HEK293 (cell line): Measurements from ENCODE around the gene RNF43.

Source experiments
- ELK4 ChIP-seq: IDR thresholded peaks from 2 replicates; pipeline ENCODE4 v1.6.1; 2011; ENCODE audit warnings: mild to moderate bottlenecking, low read depth, low read length, borderline replicate concordance
- GLIS1 ChIP-seq: fragments of 450-650 bp; formaldehyde crosslinking; IDR thresholded peaks from 2 replicates; pipeline ENCODE4 v1.5.1; 2016; ENCODE audit warnings: missing biosample characterization, missing genetic modification characterization
- KLF16 ChIP-seq: fragments of 450-650 bp; formaldehyde crosslinking; IDR thresholded peaks from 2 replicates; pipeline ENCODE4 v1.5.1; 2017; ENCODE audit warnings: missing biosample characterization, missing genetic modification characterization
- REPIN1 ChIP-seq: fragments of 450-650 bp; formaldehyde crosslinking; IDR thresholded peaks from 2 replicates; pipeline ENCODE4 v1.5.1; 2017; ENCODE audit warnings: missing biosample characterization, missing genetic modification characterization, low read depth
- SCRT2 ChIP-seq: fragments of 450-650 bp; formaldehyde crosslinking; IDR thresholded peaks from 2 replicates; pipeline ENCODE4 v1.5.1; 2016; ENCODE audit warnings: missing biosample characterization, missing genetic modification characterization
- SP3 ChIP-seq: fragments of 450-650 bp; formaldehyde crosslinking; IDR thresholded peaks from 2 replicates; pipeline ENCODE4 v1.5.1; 2016; ENCODE audit warnings: missing biosample characterization, missing genetic modification characterization
- ZBTB10 ChIP-seq: fragments of 450-650 bp; formaldehyde crosslinking; IDR thresholded peaks from 2 replicates; pipeline ENCODE4 v1.5.1; 2016; ENCODE audit warnings: missing biosample characterization, missing genetic modification characterization
- ZBTB11 ChIP-seq: fragments of 450-650 bp; formaldehyde crosslinking; conservative IDR thresholded peaks from 2 replicates; pipeline ENCODE4 v1.5.1; 2016; ENCODE audit warnings: low read depth, missing biosample characterization, missing genetic modification characterization
- ZBTB17 ChIP-seq: fragments of 450-650 bp; formaldehyde crosslinking; IDR thresholded peaks from 2 replicates; pipeline ENCODE4 v1.5.1; 2016; ENCODE audit warnings: missing biosample characterization, missing genetic modification characterization
- ZBTB20 ChIP-seq: fragments of 450-650 bp; formaldehyde crosslinking; IDR thresholded peaks from 2 replicates; pipeline ENCODE4 v1.5.1; 2016; ENCODE audit warnings: missing biosample characterization, missing genetic modification characterization
- ZBTB7A ChIP-seq: fragments of 450-650 bp; formaldehyde crosslinking; IDR thresholded peaks from 2 replicates; pipeline ENCODE4 v1.5.1; 2016; ENCODE audit warnings: low read depth, missing biosample characterization, missing genetic modification characterization
- ZBTB8A ChIP-seq: fragments of 450-650 bp; formaldehyde crosslinking; IDR thresholded peaks from 2 replicates; pipeline ENCODE4 v1.5.1; 2016; ENCODE audit warnings: missing biosample characterization, missing genetic modification characterization
- ZEB2 ChIP-seq: fragments of 450-650 bp; formaldehyde crosslinking; IDR thresholded peaks from 2 replicates; pipeline ENCODE4 v1.5.1; 2016; ENCODE audit warnings: missing biosample characterization, missing genetic modification characterization
- ZFHX2 ChIP-seq: fragments of 450-650 bp; formaldehyde crosslinking; conservative IDR thresholded peaks from 2 replicates; pipeline ENCODE4 v1.5.1; 2016; ENCODE audit warnings: missing biosample characterization, missing genetic modification characterization
- ZNF10 ChIP-seq: fragments of 450-650 bp; formaldehyde crosslinking; IDR thresholded peaks from 2 replicates; pipeline ENCODE4 v1.5.1; 2017; ENCODE audit warnings: missing biosample characterization, missing genetic modification characterization
- ZNF112 ChIP-seq: fragments of 450-650 bp; formaldehyde crosslinking; IDR thresholded peaks from 2 replicates; pipeline ENCODE4 v1.5.0; 2017; ENCODE audit warnings: missing biosample characterization, missing genetic modification characterization
- ZNF146 ChIP-seq: fragments of 450-650 bp; formaldehyde crosslinking; IDR thresholded peaks from 2 replicates; pipeline ENCODE4 v1.5.1; 2016; ENCODE audit warnings: missing biosample characterization, missing genetic modification characterization
- ZNF18 ChIP-seq: fragments of 450-650 bp; formaldehyde crosslinking; IDR thresholded peaks from 2 replicates; pipeline ENCODE4 v1.5.1; 2016; ENCODE audit warnings: missing biosample characterization, missing genetic modification characterization
- ZNF214 ChIP-seq: fragments of 450-650 bp; formaldehyde crosslinking; IDR thresholded peaks from 2 replicates; pipeline ENCODE4 v1.5.1; 2017; ENCODE audit warnings: missing biosample characterization, mild to moderate bottlenecking, missing genetic modification characterization, borderline replicate concordance
- ZNF24 ChIP-seq: fragments of 450-650 bp; formaldehyde crosslinking; IDR thresholded peaks from 2 replicates; pipeline ENCODE4 v1.5.1; 2016; ENCODE audit warnings: missing biosample characterization, missing genetic modification characterization
- ZNF311 ChIP-seq: fragments of 450-650 bp; formaldehyde crosslinking; IDR thresholded peaks from 2 replicates; pipeline ENCODE4 v1.5.1; 2017; ENCODE audit warnings: missing biosample characterization, missing genetic modification characterization, borderline replicate concordance
- ZNF501 ChIP-seq: fragments of 450-650 bp; formaldehyde crosslinking; IDR thresholded peaks from 2 replicates; pipeline ENCODE4 v1.5.1; 2016; ENCODE audit warnings: missing biosample characterization, missing genetic modification characterization
- ZNF580 ChIP-seq: fragments of 450-650 bp; formaldehyde crosslinking; IDR thresholded peaks from 2 replicates; pipeline ENCODE4 v1.5.1; 2016; ENCODE audit warnings: missing biosample characterization, missing genetic modification characterization
- ZNF600 ChIP-seq: fragments of 450-650 bp; formaldehyde crosslinking; IDR thresholded peaks from 2 replicates; pipeline ENCODE4 v1.5.1; 2016; ENCODE audit warnings: missing biosample characterization, missing genetic modification characterization
- ZNF610 ChIP-seq: fragments of 450-650 bp; formaldehyde crosslinking; IDR thresholded peaks from 2 replicates; pipeline ENCODE4 v1.5.1; 2016; ENCODE audit warnings: missing biosample characterization, missing genetic modification characterization, borderline replicate concordance
- ZNF626 ChIP-seq: fragments of 450-650 bp; sonication (Bioruptor Pico); formaldehyde crosslinking; IDR thresholded peaks from 2 replicates; pipeline ENCODE4 v1.5.1; 2018; ENCODE audit warnings: missing biosample characterization, missing genetic modification characterization, inconsistent platforms
- ZNF629 ChIP-seq: fragments of 450-650 bp; formaldehyde crosslinking; IDR thresholded peaks from 2 replicates; pipeline ENCODE4 v1.5.1; 2017; ENCODE audit warnings: missing biosample characterization, missing genetic modification characterization
- ZNF660 ChIP-seq: fragments of 450-650 bp; IDR thresholded peaks from 2 replicates; pipeline ENCODE4 v1.5.1; 2018; ENCODE audit warnings: missing biosample characterization, mild to moderate bottlenecking, missing genetic modification characterization
- ZNF704 ChIP-seq: fragments of 450-650 bp; formaldehyde crosslinking; IDR thresholded peaks from 2 replicates; pipeline ENCODE4 v1.5.1; 2016; ENCODE audit warnings: missing biosample characterization, missing genetic modification characterization
- ZSCAN5A ChIP-seq: fragments of 450-650 bp; formaldehyde crosslinking; IDR thresholded peaks from 2 replicates; pipeline ENCODE4 v1.5.1; 2016; ENCODE audit warnings: missing biosample characterization, missing genetic modification characterization

The RNF43 gene

GRCh38 chr17:58414596-58414997 lies 2.7 kb downstream of the RNF43 start (continued):
- TF ChIP-seq ZFHX2 (tag by site-specific recombination) (no peak), ZNF18 (tag by site-specific recombination) (no peak), ZNF580 (tag by site-specific recombination) (no peak), ZBTB11 (no peak; the same call in 1 of the 2 replicates), GLIS1 (no peak), ZBTB8A (tag by site-specific recombination) (no peak), ZBTB10 (0 out of 2 replicates have a peak, but pooled peaks have one; percentile 24), ZEB2 (tag by site-specific recombination) (peak; percentile 55; the same call in 1 of the 2 replicates), SCRT2 (tag by site-specific recombination) (no peak), ZNF24 (tag by site-specific recombination) (no peak; the same call in 1 of the 2 replicates), ZBTB20 (tag by site-specific recombination) (peak; percentile 59), ZBTB17 (no peak), ZNF660 (tag by site-specific recombination) (peak; percentile 43; the same call in 1 of the 2 replicates), ZNF704 (tag by site-specific recombination) (no peak), ZNF610 (tag by site-specific recombination) (no peak), ZNF501 (tag by site-specific recombination) (peak; percentile 21; the same call in 1 of the 2 replicates), ZNF311 (tag by site-specific recombination) (no peak), ZNF112 (tag by site-specific recombination) (no peak), ZNF629 (tag by site-specific recombination) (no peak), ZSCAN5A (tag by site-specific recombination) (no peak), SP3 (tag by site-specific recombination) (no peak), ZNF10 (no peak), ZNF626 (no peak), ZNF146 (no peak), REPIN1 (tag by site-specific recombination) (no peak), ELK4 (no peak), ZBTB7A (tag by site-specific recombination) (no peak), KLF16 (tag by site-specific recombination) (no peak), ZNF214 (tag by site-specific recombination) (no peak), ZNF600 (peak; percentile 11; the same call in 1 of the 2 replicates)
